ENCODE data around the gene CHST15. TPM values are rescaled to one million over a fixed set of nuclear protein-coding genes. Genes with fewer than 3 reads are reported as not detected.

CHST15 gene
- total RNA-seq, 1 experiment from 2014 or later = 9.8 TPM

DNA sequence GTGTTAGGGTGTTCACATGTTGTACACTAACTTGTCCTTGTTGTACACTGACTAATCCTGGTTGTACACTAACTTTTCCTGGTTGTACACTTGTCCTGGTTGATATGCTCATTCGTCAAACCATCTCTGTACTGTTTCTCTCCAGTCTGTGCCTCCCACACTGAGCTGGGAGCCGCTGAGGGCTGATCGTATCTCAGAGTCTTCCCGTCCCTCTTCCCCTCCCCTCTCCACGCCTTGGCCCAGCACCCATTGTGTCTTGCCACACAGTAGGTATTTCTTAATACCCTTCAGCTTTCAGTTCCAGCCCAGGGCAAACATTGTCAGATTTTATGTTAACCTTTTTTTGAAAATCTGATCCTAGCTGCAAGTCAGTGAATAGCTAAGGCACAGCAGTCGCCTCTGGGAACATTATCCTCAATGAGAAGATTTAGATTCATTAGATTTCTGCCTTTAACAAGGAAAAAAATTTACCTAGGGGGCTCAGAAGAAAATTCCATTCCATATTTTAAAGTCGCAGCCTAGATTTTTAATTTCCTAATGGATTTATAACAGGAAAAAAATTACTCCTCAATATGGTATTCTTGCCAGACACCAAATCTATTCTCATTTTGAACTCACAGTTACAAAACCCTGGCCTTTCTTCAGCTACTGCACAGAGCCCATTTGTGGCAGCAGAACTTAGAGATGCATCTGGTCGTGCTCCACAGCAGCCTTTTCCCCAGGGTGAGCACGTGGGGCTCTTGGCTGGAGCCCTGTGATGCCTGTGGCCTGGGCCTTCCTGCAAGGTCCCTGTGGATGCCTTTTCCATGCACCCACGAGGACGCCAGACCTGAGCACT is 33.0 kb upstream of the CHST15 start:
- H3K9me3 ChIP-seq = no peaks in the 10 kb centered on the region
- H3K4me3 ChIP-seq = no peak overlapping the region
- H3K36me3 ChIP-seq = no peaks in the 10 kb centered on the region
- no peak for DNase-seq
- H3K27me3 ChIP-seq = no peaks in the 10 kb centered on the region

DNA sequence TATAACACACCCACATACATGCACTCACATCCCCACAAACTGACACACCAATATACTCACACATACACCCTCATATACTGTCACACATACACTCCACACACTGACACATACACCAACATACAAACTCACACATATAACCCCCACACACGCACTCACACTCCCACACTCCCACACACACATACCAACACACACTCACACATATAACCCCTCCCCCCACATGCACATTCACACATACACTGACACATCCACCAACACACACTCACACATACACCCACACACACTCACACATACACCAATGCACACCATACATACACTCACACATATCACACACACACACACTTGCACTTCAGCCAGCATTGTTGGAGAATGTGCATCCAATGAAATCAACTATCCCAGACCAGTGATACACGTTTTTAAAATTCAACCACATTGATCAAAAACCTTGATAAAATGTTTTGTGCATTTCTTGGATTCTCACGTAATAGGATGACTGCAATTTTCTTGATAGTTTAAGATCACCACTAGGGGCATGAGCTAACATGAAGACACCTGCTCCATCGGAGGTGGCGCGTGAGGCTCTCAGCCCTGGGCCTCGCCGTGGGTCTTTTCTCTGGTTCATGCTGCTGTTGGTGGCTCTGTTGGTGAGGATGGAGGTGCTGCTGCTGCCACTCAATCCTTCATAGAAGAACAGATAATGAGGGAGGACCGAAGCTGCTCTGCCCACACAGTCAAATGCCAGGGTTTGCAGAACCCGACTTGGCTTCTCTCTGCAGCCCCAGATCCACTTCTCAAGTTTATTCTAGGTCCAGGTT is 32.1 kb upstream of the CHST15 start:
- Histone ChIP-seq H3K27me3 (no peaks in the 10 kb centered on the region), H3K36me3 (no peaks in the 10 kb centered on the region), H3K4me3 (no peak overlapping the region), H3K9me3 (no peaks in the 10 kb centered on the region)
- no peak for DNase-seq

DNA sequence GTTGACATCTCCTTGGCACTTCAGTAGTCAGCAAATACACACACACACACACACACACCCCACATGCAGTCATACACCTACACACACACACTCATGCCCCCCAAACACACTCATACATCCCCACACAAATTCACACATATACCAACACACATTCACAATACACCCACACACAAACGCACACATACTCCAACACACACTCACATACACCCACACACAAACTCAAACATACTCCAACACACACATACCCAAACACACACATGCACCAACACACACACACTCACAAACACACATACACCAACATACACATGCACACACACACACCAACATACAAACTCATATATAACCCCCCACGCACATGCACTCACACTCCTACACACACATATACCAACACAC is 31.4 kb upstream of the CHST15 start:
- DNase-seq = no peak
- H3K9me3 ChIP-seq = no peaks in the 10 kb centered on the region
- no peak overlapping the region for H3K4me3 ChIP-seq
- H3K36me3 ChIP-seq = no peaks in the 10 kb centered on the region
- H3K27me3 ChIP-seq = no peaks in the 10 kb centered on the region

DNA sequence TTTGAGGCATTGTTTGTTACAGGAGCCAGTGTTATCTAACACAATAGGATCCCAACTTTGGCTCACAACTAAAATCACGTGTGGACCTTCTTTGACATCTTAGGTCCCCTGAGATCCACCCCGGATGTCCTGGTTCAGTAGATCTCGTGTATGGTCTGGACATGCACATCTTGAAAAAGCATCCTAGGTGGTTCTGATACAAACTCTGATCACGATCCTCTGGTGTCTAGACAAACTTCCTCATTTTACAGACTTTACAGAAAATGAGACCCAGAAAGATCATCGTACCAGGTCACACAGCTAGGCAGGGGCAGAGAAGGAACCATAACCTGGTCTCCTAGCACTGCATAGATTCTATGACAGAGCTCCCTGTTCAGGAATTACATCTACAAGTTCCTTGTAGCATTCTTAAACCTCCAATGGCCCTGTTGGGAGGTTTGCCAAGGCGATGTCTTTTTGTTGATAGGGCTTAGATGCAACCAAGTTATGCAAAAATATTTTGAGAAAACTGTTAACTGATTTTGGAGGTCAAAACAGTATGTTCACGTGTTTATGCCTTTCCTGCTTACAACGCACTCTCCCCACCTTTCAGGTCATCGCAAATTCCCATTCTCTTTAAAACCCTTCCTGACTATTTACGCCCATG is 30.8 kb upstream of the CHST15 start:
- H3K36me3 ChIP-seq = no peaks in the 10 kb centered on the region
- DNase-seq = no peak
- H3K27me3 ChIP-seq = no peaks in the 10 kb centered on the region
- H3K4me3 ChIP-seq = no peak overlapping the region
- no peaks in the 10 kb centered on the region for H3K9me3 ChIP-seq

DNA sequence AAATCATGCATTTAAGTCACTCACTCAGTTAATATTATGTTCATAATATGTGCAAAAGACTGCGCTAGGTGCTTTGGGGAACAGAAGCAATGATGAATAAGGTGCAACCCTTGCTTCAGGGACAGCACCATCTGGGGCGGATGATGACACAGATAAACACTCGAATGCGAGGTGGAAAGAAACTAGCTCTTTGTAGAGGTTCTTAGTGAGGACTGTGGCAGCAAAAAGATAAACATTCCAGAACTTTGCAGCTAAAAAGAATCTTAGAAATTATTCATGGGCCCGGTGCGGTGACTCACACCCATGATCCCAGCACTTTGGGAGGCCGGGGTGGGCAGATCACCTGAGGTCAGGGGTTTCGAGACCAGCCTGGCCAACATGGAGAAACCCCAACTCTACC is 29.8 kb upstream of the CHST15 start:
- Histone ChIP-seq H3K36me3 (no peaks in the 10 kb centered on the region), H3K27me3 (no peaks in the 10 kb centered on the region), H3K4me3 (no peak overlapping the region), H3K9me3 (no peaks in the 10 kb centered on the region)
- DNase-seq = no peak

DNA sequence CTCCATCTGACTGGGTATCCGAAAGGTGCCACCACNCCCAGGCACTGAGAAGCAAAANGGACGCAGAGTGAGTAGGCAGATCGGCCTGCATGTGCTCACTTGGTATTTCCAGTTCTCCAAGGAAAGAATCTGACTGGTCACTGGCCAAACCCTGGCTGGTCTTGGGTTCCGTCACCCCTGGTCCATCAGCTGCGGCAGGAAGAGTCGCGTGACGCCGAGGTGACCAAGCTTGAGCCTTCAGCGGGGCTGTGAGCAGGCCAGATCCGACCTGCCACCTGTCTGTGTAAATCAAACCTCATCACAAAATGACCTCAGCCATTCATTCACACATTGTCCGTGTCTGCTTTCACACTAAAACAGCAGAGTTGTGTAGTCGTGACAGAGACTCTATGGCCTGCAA is 28.8 kb upstream of the CHST15 start:
- Histone ChIP-seq H3K36me3 (no peaks in the 10 kb centered on the region), H3K4me3 (no peak overlapping the region), H3K9me3 (no peaks in the 10 kb centered on the region), H3K27me3 (no peaks in the 10 kb centered on the region)
- no peak for DNase-seq

DNA sequence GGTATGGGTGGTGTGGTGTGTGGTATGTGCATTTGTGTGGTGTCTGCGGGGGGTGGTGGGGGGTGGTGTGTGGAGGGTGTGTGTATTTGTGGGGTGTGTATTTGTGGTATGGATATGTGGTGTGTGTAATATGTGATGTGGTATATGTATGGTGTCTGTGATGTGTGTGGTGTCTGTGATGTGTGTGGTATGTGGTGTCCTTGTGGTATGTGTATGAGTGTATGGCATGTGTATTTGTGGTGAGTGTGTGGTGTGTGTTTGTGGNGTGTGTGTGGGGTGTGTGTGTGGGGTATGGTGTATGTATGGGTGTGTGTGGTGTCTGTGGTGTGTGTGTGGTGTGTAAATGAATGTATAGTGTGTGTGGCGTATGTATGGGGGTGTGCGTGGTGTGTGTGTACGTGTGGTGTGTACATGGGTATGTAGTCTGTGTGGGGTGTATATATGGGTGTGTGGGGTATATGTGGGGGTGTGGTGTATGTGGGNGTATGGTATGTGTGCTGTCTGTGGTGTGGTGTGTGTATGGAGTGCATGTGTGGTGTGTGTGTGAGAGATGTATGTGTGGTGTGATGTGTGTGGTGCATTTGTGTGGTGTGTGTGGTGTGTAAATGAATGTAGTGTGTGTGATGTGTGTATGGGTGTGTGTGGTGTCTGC is 27.1 kb upstream of the CHST15 start:
- H3K36me3 ChIP-seq = no peaks in the 10 kb centered on the region
- H3K9me3 ChIP-seq = no peaks in the 10 kb centered on the region
- no peaks in the 10 kb centered on the region for H3K27me3 ChIP-seq
- no peak overlapping the region for H3K4me3 ChIP-seq
- DNase-seq = no peak

DNA sequence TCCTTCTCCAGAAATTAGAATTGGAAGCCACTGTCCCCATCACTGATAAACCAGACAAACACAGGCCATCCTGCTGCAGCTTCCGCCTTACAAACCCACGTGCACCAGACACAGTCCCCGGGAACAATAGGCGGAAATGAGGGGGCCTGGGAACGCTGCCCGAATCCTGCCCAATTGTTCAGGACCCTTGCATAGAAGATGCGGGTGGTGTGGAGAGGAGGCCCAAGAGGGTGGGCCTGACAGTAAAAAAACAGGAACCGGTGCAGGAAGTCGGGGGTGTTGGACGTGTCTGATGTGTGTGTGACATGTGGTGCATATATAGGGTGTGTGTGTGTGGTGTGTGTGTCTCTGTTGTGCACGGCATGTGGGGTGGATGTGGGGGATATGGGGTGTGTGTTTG is 26.5 kb upstream of the CHST15 start:
- Histone ChIP-seq H3K9me3 (no peaks in the 10 kb centered on the region), H3K4me3 (no peak overlapping the region), H3K27me3 (no peaks in the 10 kb centered on the region), H3K36me3 (no peaks in the 10 kb centered on the region)
- no peak for DNase-seq

DNA sequence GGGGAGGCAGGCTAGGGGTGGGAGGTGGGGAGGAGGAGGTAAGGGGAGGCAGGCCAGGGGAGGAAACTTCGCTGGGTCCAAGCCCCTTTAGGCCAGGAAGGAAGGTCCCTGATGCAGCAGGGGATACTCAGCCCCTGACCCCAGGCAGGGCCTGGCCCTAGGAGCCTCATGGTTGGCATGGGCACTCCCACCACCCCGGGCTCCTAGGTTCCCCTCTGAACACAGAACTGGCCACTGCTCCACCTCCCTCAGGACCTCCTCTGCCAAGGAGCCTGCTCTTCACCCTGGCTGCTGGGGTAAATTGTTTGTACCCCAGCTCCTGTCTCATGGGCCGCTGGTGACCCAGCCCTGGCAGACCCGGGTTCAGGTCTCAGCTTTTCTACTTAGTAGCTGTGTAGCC is 25.8 kb upstream of the CHST15 start:
- H3K36me3 ChIP-seq = no peaks in the 10 kb centered on the region
- DNase-seq = no peak
- no peak overlapping the region for H3K4me3 ChIP-seq
- no peaks in the 10 kb centered on the region for H3K9me3 ChIP-seq
- no peaks in the 10 kb centered on the region for H3K27me3 ChIP-seq

DNA sequence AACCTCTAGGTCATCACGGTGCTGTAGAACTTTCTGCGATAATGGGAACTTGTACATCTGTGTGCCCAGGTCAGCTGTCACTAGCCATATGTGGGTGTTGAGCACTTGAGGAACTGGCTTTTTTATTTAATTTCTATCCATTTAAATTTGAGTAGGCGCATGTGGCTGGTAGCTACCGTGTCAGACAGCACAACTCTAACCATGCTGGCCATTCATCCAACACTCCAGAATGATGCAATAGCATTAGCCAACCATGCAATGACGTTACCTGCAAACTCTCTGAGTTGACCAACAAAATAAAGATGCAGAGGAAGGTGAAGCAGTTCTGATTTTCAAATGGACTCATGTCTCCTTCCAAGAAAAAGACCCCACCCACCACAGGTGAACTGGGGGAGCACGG is 24.4 kb upstream of the CHST15 start:
- H3K36me3 ChIP-seq = no peaks in the 10 kb centered on the region
- H3K4me3 ChIP-seq = no peak overlapping the region
- DNase-seq = no peak
- no peaks in the 10 kb centered on the region for H3K9me3 ChIP-seq
- H3K27me3 ChIP-seq = no peaks in the 10 kb centered on the region

DNA sequence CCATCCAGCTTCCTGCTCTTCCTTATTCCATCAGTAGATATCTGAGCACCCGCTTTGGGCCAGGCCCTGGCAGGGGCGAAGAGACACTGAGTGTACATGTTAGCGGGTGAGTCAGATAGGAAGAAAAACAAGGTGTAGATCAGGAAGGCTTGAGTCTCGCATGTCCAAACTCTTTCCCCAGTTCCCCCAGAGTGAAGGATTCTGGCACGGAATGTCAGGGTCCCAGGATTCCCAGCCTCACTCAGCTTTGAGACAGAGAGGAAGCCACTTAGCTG is 24.1 kb upstream of the CHST15 start:
- Histone ChIP-seq H3K4me3 (no peak overlapping the region), H3K27me3 (no peaks in the 10 kb centered on the region), H3K9me3 (no peaks in the 10 kb centered on the region), H3K36me3 (no peaks in the 10 kb centered on the region)
- DNase-seq = no peak

DNA sequence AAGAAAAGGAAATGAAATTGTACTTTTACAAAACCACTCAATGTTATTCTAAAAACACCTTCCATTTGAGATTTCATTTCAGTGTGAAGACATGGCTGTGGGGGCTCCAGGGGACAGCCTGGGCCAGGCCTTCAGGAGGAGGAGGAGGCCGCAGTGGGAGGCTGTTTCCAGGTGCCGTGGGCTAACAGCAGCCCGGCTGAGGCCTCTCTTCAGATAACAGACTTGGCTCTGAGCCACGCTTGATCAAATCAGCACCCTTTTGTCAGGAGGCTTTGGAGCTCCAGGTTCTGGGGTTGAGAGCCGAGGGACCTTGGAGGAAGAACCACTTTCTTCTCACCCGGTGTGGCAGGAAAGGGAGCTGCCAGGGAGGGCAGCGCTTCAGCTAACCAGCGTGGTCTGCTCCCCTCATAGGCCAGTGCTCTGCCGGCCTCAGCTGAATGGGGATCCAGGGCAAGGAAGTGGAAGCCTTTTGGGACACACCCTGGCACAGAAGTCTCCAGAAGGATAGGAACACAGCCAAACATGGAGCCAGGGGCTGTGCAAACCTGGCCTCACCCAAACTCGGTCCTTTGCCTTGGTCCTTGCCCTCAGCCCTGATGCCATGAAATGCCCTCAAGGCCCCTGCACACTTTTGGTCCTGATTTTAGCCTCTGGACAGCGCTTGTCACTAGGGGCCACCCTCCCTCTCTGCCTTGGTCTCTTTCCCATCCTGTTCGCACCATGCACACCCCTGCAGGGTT is 23.5 kb upstream of the CHST15 start:
- H3K27me3 ChIP-seq = no peaks in the 10 kb centered on the region
- H3K9me3 ChIP-seq = no peaks in the 10 kb centered on the region
- no peaks in the 10 kb centered on the region for H3K36me3 ChIP-seq
- DNase-seq = no peak
- no peak overlapping the region for H3K4me3 ChIP-seq

DNA sequence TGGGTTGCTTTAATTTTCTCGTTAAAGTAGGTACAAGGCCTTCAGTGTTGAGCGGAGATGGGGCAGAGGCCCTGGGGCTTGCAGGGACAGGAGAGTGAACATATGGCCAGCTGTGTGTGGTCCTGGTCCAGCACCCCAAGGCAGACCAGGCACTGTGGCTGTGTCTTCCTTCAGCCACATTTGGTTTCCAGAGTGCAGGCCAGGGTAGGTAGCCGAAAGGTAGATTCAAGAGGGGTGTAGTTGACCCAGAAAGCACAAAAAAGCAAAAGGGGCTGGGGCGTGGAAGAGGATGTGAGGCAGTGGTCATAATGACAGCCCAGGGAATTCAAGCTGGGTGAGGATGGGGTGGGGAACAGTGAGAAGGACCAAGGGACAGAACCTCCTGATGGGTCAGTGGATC is 21.3 kb upstream of the CHST15 start:
- Histone ChIP-seq H3K9me3 (no peaks in the 10 kb centered on the region), H3K27me3 (no peaks in the 10 kb centered on the region), H3K36me3 (no peaks in the 10 kb centered on the region), H3K4me3 (no peak overlapping the region)
- DNase-seq = no peak

DNA sequence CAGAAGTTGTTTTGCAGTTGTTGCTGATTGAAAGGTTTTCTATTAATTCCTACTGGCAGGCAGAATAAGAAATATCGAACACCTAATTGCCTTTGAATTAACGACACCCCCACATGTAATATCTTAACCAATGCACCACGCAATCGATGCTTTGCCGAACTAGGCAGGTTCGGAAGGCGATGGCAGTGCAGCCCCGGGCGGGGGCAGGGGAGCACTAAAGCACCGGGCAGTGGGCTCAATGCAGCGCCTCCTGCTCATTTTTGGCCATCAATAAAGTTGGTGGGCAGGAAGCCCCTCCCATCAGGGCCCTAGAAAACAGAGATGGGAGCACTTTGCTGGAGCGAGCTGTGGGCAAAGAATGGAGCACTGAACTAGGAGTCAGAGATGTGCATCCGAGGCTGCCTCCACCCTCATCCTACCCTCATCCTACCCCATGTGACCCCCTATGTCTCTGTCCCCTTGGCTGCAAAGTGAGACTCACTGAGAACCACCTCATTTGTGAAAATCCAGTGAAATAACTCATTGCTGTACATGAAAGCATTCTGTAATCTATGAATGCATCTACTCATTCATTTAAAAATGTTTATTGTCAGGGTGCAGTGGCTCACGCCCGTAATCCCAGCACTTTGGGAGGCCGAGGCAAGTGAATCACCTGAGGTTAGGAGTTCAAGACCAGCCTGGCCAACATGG is 19.6 kb upstream of the CHST15 start:
- no peaks in the 10 kb centered on the region for H3K9me3 ChIP-seq
- no peaks in the 10 kb centered on the region for H3K36me3 ChIP-seq
- DNase-seq = no peak

DNA sequence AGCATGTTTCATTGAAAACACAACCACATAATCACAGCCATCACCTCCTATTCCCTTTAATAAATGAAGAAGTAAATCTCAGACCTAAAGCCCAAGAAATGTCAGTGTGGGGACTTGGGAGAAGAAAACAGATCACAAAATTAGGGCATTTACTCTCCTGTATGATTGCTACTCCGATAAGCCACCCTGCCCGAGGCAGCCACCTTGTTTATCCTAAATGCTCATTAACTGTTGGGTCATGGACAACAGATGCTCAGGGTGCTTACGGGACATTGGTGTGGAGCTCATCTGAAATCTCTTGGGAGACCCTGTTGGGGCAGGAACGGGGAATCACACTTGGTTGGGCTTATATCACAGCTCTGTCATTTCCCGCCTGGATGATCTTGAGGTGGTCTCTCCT is 17.5 kb upstream of the CHST15 start:
- H3K9me3 ChIP-seq = no peaks in the 10 kb centered on the region
- H3K27me3 ChIP-seq = no peaks in the 10 kb centered on the region
- DNase-seq = no peak
- no peak overlapping the region for H3K4me3 ChIP-seq
- no peaks in the 10 kb centered on the region for H3K36me3 ChIP-seq

More for the DNA sequence above, 19.6 kb upstream of the CHST15 start:
- Histone ChIP-seq H3K4me3 (no peak overlapping the region), H3K27me3 (no peaks in the 10 kb centered on the region)

DNA sequence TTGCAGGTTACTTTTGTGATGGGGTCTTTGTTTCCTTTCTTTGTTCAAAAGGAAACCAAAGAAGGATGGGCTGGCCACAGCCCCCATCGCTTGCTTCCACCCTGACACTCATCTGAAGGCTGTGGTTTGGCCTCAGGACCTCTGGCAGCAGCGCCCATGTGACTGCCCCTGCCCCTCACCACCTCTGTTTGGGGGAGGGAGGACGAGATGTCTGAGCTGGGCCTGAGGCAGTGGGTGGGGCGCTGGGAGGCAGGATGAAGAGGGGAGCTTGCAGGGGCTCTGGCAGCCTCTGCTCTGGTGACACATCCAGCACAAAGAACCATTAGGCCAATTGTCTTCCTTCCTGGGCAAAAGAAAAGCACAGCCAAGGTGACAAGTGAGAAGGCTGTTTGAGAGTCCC is 15.9 kb upstream of the CHST15 start:
- Histone ChIP-seq H3K9me3 (no peaks in the 10 kb centered on the region), H3K27me3 (no peaks in the 10 kb centered on the region), H3K4me3 (no peak overlapping the region), H3K36me3 (no peaks in the 10 kb centered on the region)
- no peak for DNase-seq

All from MG63 (cell line).